ENCODE results near the gene SH3PXD2B. TPM values are rescaled to one million over a fixed set of nuclear protein-coding genes. Genes with fewer than 3 reads are reported as not detected.
"Not testable (repeated sequence)": the region's sequence is repeated elsewhere in the genome, so short reads cannot be mapped to it uniquely, and the experiment has no call there.

The SH3PXD2B gene
- polyA plus RNA-seq, 3 donors: 24.8 to 37.7 (median 35.0) TPM

GRCh38 chr5:172490514-172491461, 36.5 kb upstream of the SH3PXD2B start:
- DNase-seq (ENCODE audit: extremely low read depth in 1 of 11, low read depth in 9 of 11, low spot score in 4 of 11): no peak

GRCh38 chr5:172488221-172488620, 33.9 kb upstream of the SH3PXD2B start:
- no peak for DNase-seq (ENCODE audit: extremely low read depth in 1 of 11, low read depth in 9 of 11, low spot score in 4 of 11)

GRCh38 chr5:172487671-172488070, 33.3 kb upstream of the SH3PXD2B start:
- DNase-seq (ENCODE audit: extremely low read depth in 1 of 11, low read depth in 9 of 11, low spot score in 4 of 11): no peak

- no peak for DNase-seq (ENCODE audit: extremely low read depth in 1 of 11, low read depth in 9 of 11, low spot score in 4 of 11)
These were observed 32.6 kb upstream of the SH3PXD2B start for GRCh38 chr5:172486912-172487311.

- DNase-seq (ENCODE audit: extremely low read depth in 1 of 11, low read depth in 9 of 11, low spot score in 4 of 11): no peak
These were observed 32.1 kb upstream of the SH3PXD2B start for GRCh38 chr5:172486451-172486850.

- DNase-seq (ENCODE audit: extremely low read depth in 1 of 11, low read depth in 9 of 11, low spot score in 4 of 11): no peak
These were observed 31.3 kb upstream of the SH3PXD2B start for GRCh38 chr5:172485511-172486202.

- no peak for DNase-seq (ENCODE audit: extremely low read depth in 1 of 11, low read depth in 9 of 11, low spot score in 4 of 11)
These were observed 30.3 kb upstream of the SH3PXD2B start for GRCh38 chr5:172484664-172485063.

GRCh38 chr5:172482156-172483020, 28.1 kb upstream of the SH3PXD2B start:
- no peak for DNase-seq (ENCODE audit: extremely low read depth in 1 of 11, low read depth in 9 of 11, low spot score in 4 of 11)

- DNase-seq (ENCODE audit: extremely low read depth in 1 of 11, low read depth in 9 of 11, low spot score in 4 of 11): no peak
These were observed 26.9 kb upstream of the SH3PXD2B start for GRCh38 chr5:172481011-172481800.

- DNase-seq (ENCODE audit: extremely low read depth in 1 of 11, low read depth in 9 of 11, low spot score in 4 of 11): no peak
These were observed 25.4 kb upstream of the SH3PXD2B start for GRCh38 chr5:172479784-172480115.

- peak; percentile 64 to 90 (median 79) for DNase-seq (ENCODE audit: extremely low read depth in 1 of 11, low read depth in 9 of 11, low spot score in 4 of 11)
These were observed 24.9 kb upstream of the SH3PXD2B start for GRCh38 chr5:172479034-172479783.

GRCh38 chr5:172478695-172479033, 24.3 kb upstream of the SH3PXD2B start:
- DNase-seq (ENCODE audit: extremely low read depth in 1 of 11, low read depth in 9 of 11, low spot score in 4 of 11): not testable (repeated sequence)

- no peak for DNase-seq (ENCODE audit: extremely low read depth in 1 of 11, low read depth in 9 of 11, low spot score in 4 of 11)
These were observed 23.9 kb upstream of the SH3PXD2B start for GRCh38 chr5:172478256-172478655.

- DNase-seq (ENCODE audit: extremely low read depth in 1 of 11, low read depth in 9 of 11, low spot score in 4 of 11): no peak
These were observed 23.1 kb upstream of the SH3PXD2B start for GRCh38 chr5:172477466-172477865.

- no peak for DNase-seq (ENCODE audit: extremely low read depth in 1 of 11, low read depth in 9 of 11, low spot score in 4 of 11)
These were observed 20.0 kb upstream of the SH3PXD2B start for GRCh38 chr5:172474293-172474692.

- DNase-seq (ENCODE audit: extremely low read depth in 1 of 11, low read depth in 9 of 11, low spot score in 4 of 11): no peak
These were observed 19.1 kb upstream of the SH3PXD2B start for GRCh38 chr5:172473427-172473826.

- DNase-seq (ENCODE audit: extremely low read depth in 1 of 11, low read depth in 9 of 11, low spot score in 4 of 11): no peak
These were observed 15.4 kb upstream of the SH3PXD2B start for GRCh38 chr5:172469697-172470096.

GRCh38 chr5:172466062-172466461, 11.7 kb upstream of the SH3PXD2B start:
- no peak for DNase-seq (ENCODE audit: extremely low read depth in 1 of 11, low read depth in 9 of 11, low spot score in 4 of 11)

All from renal cortex interstitium (tissue), 11 donors.